K562 (cell line): ENCODE measurements around the gene ZNF331. TPM values are rescaled to one million over a fixed set of nuclear protein-coding genes. Genes with fewer than 3 reads are reported as not detected.

Experiments used
- ATAC-seq: fragments of 200-7000 bp; cut with Tn5 transposase; 3 replicates; pipeline ENCODE4 v1.9.1; 2020; ENCODE audit warnings: moderate library complexity
- BruUV-seq: library from RNA; stranded (reverse); fragments of 400-500 nt; replicated peaks from 2 replicates; lab custom pipeline; 2021; lab: Mats Ljungman, UMichigan
- CTCF ChIA-PET: fragments of 300-600 bp; formaldehyde crosslinking; extraction: SDS; loops from one replicate; lab custom pipeline; 2021; ENCODE audit warnings: low intra/inter-chr PET ratio; lab: Yijun Ruan, JAX
- POLR2A ChIA-PET: fragments of 300-600, 350-650 bp; sonication (Branson Sonifier 250); formaldehyde crosslinking; extraction: SDS; loops from one replicate; lab custom pipeline; 2021; ENCODE audit warnings: antibody characterized with exemption, inconsistent platforms; lab: Yijun Ruan, JAX
- DNase-seq, 4 experiments: peaks; one replicate each; pipeline versions ENCODE4 v3.0.0 to v3.0.0-alpha.2; 2011 to 2018; ENCODE audit warnings: low spot score in 3 of 4, mixed read lengths in 3 of 4; ENCODE audit errors: extremely low read depth in 1 of 4
- FAIRE-seq: peaks from 2 replicates; lab custom pipeline; 2011; peaks lifted over from hg19 to GRCh38; lab: Jason Lieb, UNC
- H2AFZ ChIP-seq: 2 replicates; pipeline ENCODE4 v1.6.0; 2011; ENCODE audit warnings: low read depth, low read length, control low read depth, inconsistent platforms
- H3K27ac ChIP-seq: fragments of 200-600 bp; 3 replicates; pipeline ENCODE4 v1.8.0; 2011; ENCODE audit warnings: low read depth, mild to moderate bottlenecking, control low read depth, inconsistent platforms, low read length, moderate library complexity, mixed read lengths; ENCODE audit errors: extremely low read depth
- H3K27me3 ChIP-seq, 2 experiments: fragments of 300-600 bp in 1 of 2; 2 replicates in 1 of 2; 3 replicates in 1 of 2; pipeline versions ENCODE4 v1.6.0 to v1.8.0; 2011; ENCODE audit warnings: inconsistent platforms in 2 of 2, low read length in 2 of 2, mild to moderate bottlenecking in 1 of 2, mixed read lengths in 1 of 2, moderate library complexity in 1 of 2; ENCODE audit not compliant: control insufficient read depth in 2 of 2, insufficient read depth in 2 of 2
- H3K36me3 ChIP-seq: fragments of 300-600 bp; 3 replicates; pipeline ENCODE4 v1.8.0; 2011; ENCODE audit warnings: mild to moderate bottlenecking, low read length, inconsistent platforms; ENCODE audit not compliant: control insufficient read depth, insufficient read depth
- H3K4me1 ChIP-seq, 2 experiments: fragments of 200-600 bp in 1 of 2; replicated peaks in 1 of 2; 2 replicates in 1 of 2; 3 replicates in 1 of 2; pipeline versions ENCODE4 v1.5.1 to v1.8.0; 2011; ENCODE audit warnings: inconsistent platforms in 2 of 2, low read length in 2 of 2, mild to moderate bottlenecking in 1 of 2, mixed read lengths in 1 of 2, moderate library complexity in 1 of 2; ENCODE audit not compliant: control insufficient read depth in 2 of 2, insufficient read depth in 2 of 2
- H3K4me2 ChIP-seq: 2 replicates; pipeline ENCODE4 v1.6.1; 2011; ENCODE audit warnings: low read length, control low read depth, inconsistent platforms, mixed read lengths; ENCODE audit not compliant: insufficient read depth
- H3K4me3 ChIP-seq: fragments of 200-600 bp; sonication (generic), shearing (Covaris generic); 2 replicates; pipeline ENCODE4 v1.5.1; 2016; ENCODE audit warnings: control low read depth, inconsistent platforms
- H3K79me2 ChIP-seq: fragments of 200-600 bp; 3 replicates; pipeline ENCODE4 v1.8.0; 2011; ENCODE audit warnings: low read length, inconsistent platforms; ENCODE audit not compliant: control insufficient read depth, insufficient read depth
- H3K9ac ChIP-seq, 2 experiments: 2 replicates each; pipeline versions ENCODE4 v1.6.0 to v1.6.1; 2011; ENCODE audit warnings: low read depth in 2 of 2, low read length in 2 of 2, control low read depth in 1 of 2, inconsistent platforms in 1 of 2, mild to moderate bottlenecking in 1 of 2, mixed read lengths in 1 of 2; ENCODE audit not compliant: insufficient read depth in 1 of 2
- H3K9me1 ChIP-seq: one replicate; pipeline ENCODE4 v1.6.0; 2011; ENCODE audit warnings: inconsistent platforms, mild to moderate bottlenecking, low read length, moderate library complexity; ENCODE audit not compliant: control insufficient read depth, insufficient read depth
- H3K9me3 ChIP-seq: replicated peaks from 2 replicates; pipeline ENCODE4 v1.5.1; 2011; ENCODE audit warnings: low read depth, low read length, inconsistent platforms; ENCODE audit not compliant: control insufficient read depth, insufficient read depth
- H4K20me1 ChIP-seq: replicated peaks from 2 replicates; pipeline ENCODE4 v1.6.1; 2011; ENCODE audit warnings: low read length, inconsistent platforms, mixed read lengths; ENCODE audit not compliant: control insufficient read depth, insufficient read depth
- KLF1 ChIP-seq: fragments of 450-650 bp; IDR thresholded peaks from 2 replicates; pipeline ENCODE4 v1.6.1; 2016; ENCODE audit warnings: missing genetic modification characterization, missing compliant biosample characterization
- PKNOX1 ChIP-seq: fragments of 450-650 bp; IDR thresholded peaks from 2 replicates; pipeline ENCODE4 v1.6.1; 2016
- PTTG1 ChIP-seq: fragments of 450-650 bp; IDR thresholded peaks from 2 replicates; pipeline ENCODE4 v1.6.1; 2016; ENCODE audit warnings: low read depth, mild to moderate bottlenecking, missing genetic modification characterization, missing compliant biosample characterization
- RBM15 ChIP-seq: fragments of 200-400 bp; formaldehyde crosslinking; IDR thresholded peaks from 2 replicates; pipeline ENCODE4 v1.6.1; 2018; ENCODE audit warnings: mild to moderate bottlenecking, low read length, moderate library complexity; ENCODE audit not compliant: insufficient read depth
- RERE ChIP-seq: sonication (generic); formaldehyde crosslinking; IDR thresholded peaks from 2 replicates; pipeline ENCODE4 v1.8.0; 2023; ENCODE audit warnings: missing genetic modification reagents, mild to moderate bottlenecking, borderline replicate concordance
- SNAPC5 ChIP-seq: fragments of 250-450 bp; sonication (Bioruptor Pico); IDR thresholded peaks from 2 replicates; pipeline ENCODE4 v1.8.0; 2021; ENCODE audit warnings: moderate library complexity, mild to moderate bottlenecking, inconsistent platforms
- TBL1XR1 ChIP-seq, 2 experiments: IDR thresholded peaks; 2 replicates each; pipeline ENCODE4 v1.6.1; 2012; ENCODE audit warnings: improper control_type of control experiment in 2 of 2, low read length in 2 of 2, mild to moderate bottlenecking in 1 of 2
- ZFPM2 ChIP-seq: fragments of 250-450 bp; sonication (Bioruptor Pico); IDR thresholded peaks from 2 replicates; pipeline ENCODE4 v1.5.1; 2022; ENCODE audit warnings: mild to moderate bottlenecking
- ZNF263 ChIP-seq: sonication (generic); formaldehyde crosslinking; IDR thresholded peaks from 2 replicates; pipeline ENCODE4 v1.8.0; 2022; ENCODE audit warnings: mild to moderate bottlenecking, missing genetic modification reagents, borderline replicate concordance
- ZNF586 ChIP-seq: fragments of 450-650 bp; formaldehyde crosslinking; conservative IDR thresholded peaks from 2 replicates; pipeline ENCODE4 v1.4.0; 2020; ENCODE audit warnings: mild to moderate bottlenecking, moderate library complexity
- ZNF766 ChIP-seq: fragments of 200-800 bp; sonication (Bioruptor generic); conservative IDR thresholded peaks from 2 replicates; pipeline ENCODE4 v1.6.1; 2016; ENCODE audit warnings: missing genetic modification characterization, missing compliant biosample characterization
- ZNF785 ChIP-seq: fragments of 250-450 bp; sonication (Bioruptor Pico); IDR thresholded peaks from 2 replicates; pipeline ENCODE4 v1.4.0; 2020; ENCODE audit warnings: mild to moderate bottlenecking
- ZSCAN29 ChIP-seq: fragments of 450-650 bp; IDR thresholded peaks from 2 replicates; pipeline ENCODE4 v1.6.1; 2017
- WGBS: fragments of 100-300 bp; shearing (Covaris generic); methylation state at CpG from one replicate; pipeline ENCODE4 v1.1.6; 2016; ENCODE audit warnings: low coverage, mixed read lengths; ENCODE audit not compliant: insufficient coverage; ENCODE audit errors: missing lambda C conversion rate; 5-methylcytosine and 5-hydroxymethylcytosine counted together
- in situ Hi-C: fragments of 300-500 bp; cut with MboI; formaldehyde crosslinking; loops from 4 replicates; pipeline ENCODE4 v1.15.0; 2018; ENCODE audit warnings: inconsistent platforms, mixed read lengths
- intact Hi-C: fragments of 100-400 bp; cut with micrococcal nuclease; formaldehyde crosslinking; loops from 2 replicates; pipeline ENCODE4 v1.14.2; 2022
- polyA plus RNA-seq, 8 experiments: library from polyadenylated mRNA; depleted of rRNA in 4 of 8; stranded (reverse) in 5 of 8; unstranded in 3 of 8; fragments of >200 nt; fragmentation: Nextera tagmentation in 2 of 8; fragmentation: Illumina TruSeq in 1 of 8; extraction: Ambion mirVana in 2 of 8; extraction: Trizol in 1 of 8; gene quantifications; 2 replicates each; pipeline versions ENCODE4 v1.2.1 to v1.2.3, GENCODE V29; 2011 to 2014; ENCODE audit warnings: inconsistent platforms in 1 of 8, missing spikeins in 1 of 8
- total RNA-seq, 7 experiments: library from RNA; depleted of rRNA in 6 of 7; stranded (reverse); fragments of >200 nt in 6 of 7; fragmentation: Illumina TruSeq in 2 of 7; extraction: Trizol in 2 of 7; gene quantifications; 2 replicates each; pipeline versions ENCODE4 v1.2.1 to v1.2.3, GENCODE V29; 2011 to 2021; ENCODE audit warnings: low replicate concordance in 1 of 7
- TF ChIP-seq, protein P1 (sequence below): fragments of 200-800 bp; sonication (Bioruptor generic); IDR thresholded peaks from 2 replicates; pipeline ENCODE4 v1.6.1; 2017; ENCODE audit warnings: missing genetic modification characterization, missing compliant biosample characterization

ZNF331 gene
- total and polyA plus RNA-seq, 9 of the 15 experiments (the other 6 are each of a cell fraction or from before 2014, with no cell fraction given), result 0.23 to 2.7 (median 0.76) TPM

GRCh38 chr19:53555352-53555751 lies 17.4 kb downstream of the ZNF331 start (continued):
- TF ChIP-seq SNAPC5 (CRISPR knock-in tag) (no peak), KLF1 (tag) (no peak), PKNOX1 (no peak), ZNF586 (CRISPR knock-in tag) (no peak), TBL1XR1 (IDR thresholded peaks at IDR 0.05; ENCODE audit: low read length in 2 of 2) (no peak)
- TF ChIP-seq, protein P1, sequence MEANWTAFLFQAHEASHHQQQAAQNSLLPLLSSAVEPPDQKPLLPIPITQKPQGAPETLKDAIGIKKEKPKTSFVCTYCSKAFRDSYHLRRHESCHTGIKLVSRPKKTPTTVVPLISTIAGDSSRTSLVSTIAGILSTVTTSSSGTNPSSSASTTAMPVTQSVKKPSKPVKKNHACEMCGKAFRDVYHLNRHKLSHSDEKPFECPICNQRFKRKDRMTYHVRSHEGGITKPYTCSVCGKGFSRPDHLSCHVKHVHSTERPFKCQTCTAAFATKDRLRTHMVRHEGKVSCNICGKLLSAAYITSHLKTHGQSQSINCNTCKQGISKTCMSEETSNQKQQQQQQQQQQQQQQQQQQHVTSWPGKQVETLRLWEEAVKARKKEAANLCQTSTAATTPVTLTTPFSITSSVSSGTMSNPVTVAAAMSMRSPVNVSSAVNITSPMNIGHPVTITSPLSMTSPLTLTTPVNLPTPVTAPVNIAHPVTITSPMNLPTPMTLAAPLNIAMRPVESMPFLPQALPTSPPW (CRISPR knock-in tag), result no peak

GRCh38 chr19:53571339-53571738 lies 33.4 kb downstream of the ZNF331 start:
- ChIA-PET CTCF (no interaction called here), POLR2A (no interaction called here)
- ATAC-seq (peak; percentile 73), DNase-seq (no peak), FAIRE-seq (no peak)
- no TSS peak for BruUV-seq
- Histone ChIP-seq H3K27ac (no peak overlapping the region), H3K27me3 (peaks cover 0 to 9% of the 10 kb centered on the region in 2 experiments; a peak in 2 of 5 replicates), H4K20me1 (no peaks in the 10 kb centered on the region), H3K4me2 (peak overlapping the region; percentile 41), H3K36me3 (no peaks in the 10 kb centered on the region), H3K9me3 (no peaks in the 10 kb centered on the region), H3K4me1 (no peaks in the 10 kb centered on the region; a peak in 1 of 5 replicates), H2AFZ (no peak overlapping the region), H3K79me2 (no peaks in the 10 kb centered on the region), H3K4me3 (no peak overlapping the region), H3K9me1 (no peaks in the 10 kb centered on the region), H3K9ac (no peak overlapping the region)
- in situ Hi-C loops (no loop called here), intact Hi-C loops (no loop called here)
- WGBS, result 2% methylated on average over 12 of the region's 12 CpGs
- TF ChIP-seq ZFPM2 (CRISPR knock-in tag) (no peak), ZNF766 (CRISPR knock-in tag) (no peak), PTTG1 (tag) (no peak), ZNF785 (CRISPR knock-in tag) (no peak), ZSCAN29 (no peak), RERE (CRISPR knock-in tag) (no peak), ZNF263 (CRISPR knock-in tag) (no peak), RBM15 (no peak)
